Neural progenitor cell (in vitro differentiated cells): ENCODE results near the gene SLC9C2.

Experiments
- EZH2 ChIP-seq: fragments of 200-600 bp; sonication (generic); IDR thresholded peaks from 2 replicates; pipeline ENCODE4 v1.6.1; 2017; ENCODE audit warnings: antibody characterized with exemption, mild to moderate bottlenecking, moderate library complexity
- TF ChIP-seq, protein P1 (sequence below): fragments of 200-600 bp; sonication (generic); IDR thresholded peaks from 2 replicates; pipeline ENCODE4 v1.5.1; 2017; ENCODE audit warnings: antibody characterized with exemption, mild to moderate bottlenecking

DNA sequence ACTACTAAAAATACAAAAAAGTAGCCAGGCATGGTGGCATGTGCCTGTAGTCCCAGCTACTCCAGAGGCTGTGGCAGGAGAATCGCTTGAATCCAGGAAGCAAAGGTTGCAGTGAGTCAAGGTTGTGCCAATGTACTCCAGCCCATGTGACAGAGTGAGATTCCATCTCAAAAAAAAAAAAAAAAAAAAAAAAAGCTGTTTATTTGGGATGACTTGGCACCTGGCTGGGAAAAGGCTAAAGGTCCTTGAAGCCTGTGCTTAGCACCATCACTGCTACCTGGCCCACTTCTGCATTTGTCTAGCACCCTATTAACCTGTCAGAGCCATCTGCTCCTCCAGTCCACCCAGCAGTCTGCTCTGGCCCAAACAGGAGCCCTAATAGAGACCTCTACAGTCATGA, 100.8 kb downstream of the SLC9C2 start:
- TF ChIP-seq, protein P1, sequence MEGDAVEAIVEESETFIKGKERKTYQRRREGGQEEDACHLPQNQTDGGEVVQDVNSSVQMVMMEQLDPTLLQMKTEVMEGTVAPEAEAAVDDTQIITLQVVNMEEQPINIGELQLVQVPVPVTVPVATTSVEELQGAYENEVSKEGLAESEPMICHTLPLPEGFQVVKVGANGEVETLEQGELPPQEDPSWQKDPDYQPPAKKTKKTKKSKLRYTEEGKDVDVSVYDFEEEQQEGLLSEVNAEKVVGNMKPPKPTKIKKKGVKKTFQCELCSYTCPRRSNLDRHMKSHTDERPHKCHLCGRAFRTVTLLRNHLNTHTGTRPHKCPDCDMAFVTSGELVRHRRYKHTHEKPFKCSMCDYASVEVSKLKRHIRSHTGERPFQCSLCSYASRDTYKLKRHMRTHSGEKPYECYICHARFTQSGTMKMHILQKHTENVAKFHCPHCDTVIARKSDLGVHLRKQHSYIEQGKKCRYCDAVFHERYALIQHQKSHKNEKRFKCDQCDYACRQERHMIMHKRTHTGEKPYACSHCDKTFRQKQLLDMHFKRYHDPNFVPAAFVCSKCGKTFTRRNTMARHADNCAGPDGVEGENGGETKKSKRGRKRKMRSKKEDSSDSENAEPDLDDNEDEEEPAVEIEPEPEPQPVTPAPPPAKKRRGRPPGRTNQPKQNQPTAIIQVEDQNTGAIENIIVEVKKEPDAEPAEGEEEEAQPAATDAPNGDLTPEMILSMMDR, result no peak
- no peak for TF ChIP-seq EZH2
